ENCODE data around the gene CYB5R3.
A peak's percentile ranks its signal among the peaks of the same experiment; 100 is the strongest.

Gene CYB5R3

DNA sequence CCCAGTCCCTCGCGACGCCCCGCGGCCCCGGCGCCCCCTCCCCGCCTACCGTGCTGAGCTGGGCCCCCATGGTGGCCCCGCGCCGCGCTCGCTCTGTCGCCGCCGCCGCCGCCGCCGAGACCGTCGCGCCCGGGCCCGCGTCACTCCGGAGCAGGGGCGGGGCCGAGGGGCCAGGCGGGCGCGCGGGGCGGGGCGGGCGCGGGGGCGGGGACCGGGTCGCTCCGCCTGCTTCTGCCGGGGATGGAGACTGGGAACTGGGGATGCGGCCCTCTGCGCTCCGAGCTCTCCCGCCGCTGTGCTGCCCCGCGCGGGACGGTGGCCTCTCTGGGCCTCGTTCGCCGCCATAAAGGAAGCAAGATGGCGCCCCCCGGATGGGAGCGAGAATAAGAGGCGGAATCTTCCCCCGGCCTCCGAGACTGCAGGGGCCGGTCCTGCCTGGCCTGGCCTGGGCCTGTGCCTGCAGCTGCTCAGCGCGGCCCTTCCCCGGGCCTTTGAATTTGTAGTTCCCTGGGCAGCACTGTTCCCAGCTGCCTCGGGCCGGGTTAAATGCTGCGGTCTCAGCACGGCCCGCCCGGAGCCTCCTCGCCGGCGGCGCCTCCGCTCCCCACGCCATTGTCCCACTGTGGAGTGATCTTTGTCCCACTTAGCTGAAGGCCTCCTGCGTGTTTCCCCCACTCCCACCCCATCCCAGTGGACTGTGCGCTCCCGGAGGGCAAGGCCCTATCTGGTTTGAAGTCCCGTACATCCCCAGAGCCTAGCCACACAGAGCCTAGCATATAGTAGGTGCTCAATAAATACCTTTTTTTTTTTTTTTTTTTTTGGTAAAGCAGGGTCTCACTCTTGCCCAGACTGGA, at the start of gene CYB5R3:
TSS of gene CYB5R3 (minus strand) at position 147 of the 854 bp plus-strand sequence. CDS start at position 70, 77 bp downstream.
- DNase-seq (ENCODE audit: low read depth) = peak; percentile 74
- H3K4me3 ChIP-seq (ENCODE audit: control insufficient read depth, low read depth, low read length) = peak within 1 kb of the TSS; percentile 91
- TF ChIP-seq, protein P1, sequence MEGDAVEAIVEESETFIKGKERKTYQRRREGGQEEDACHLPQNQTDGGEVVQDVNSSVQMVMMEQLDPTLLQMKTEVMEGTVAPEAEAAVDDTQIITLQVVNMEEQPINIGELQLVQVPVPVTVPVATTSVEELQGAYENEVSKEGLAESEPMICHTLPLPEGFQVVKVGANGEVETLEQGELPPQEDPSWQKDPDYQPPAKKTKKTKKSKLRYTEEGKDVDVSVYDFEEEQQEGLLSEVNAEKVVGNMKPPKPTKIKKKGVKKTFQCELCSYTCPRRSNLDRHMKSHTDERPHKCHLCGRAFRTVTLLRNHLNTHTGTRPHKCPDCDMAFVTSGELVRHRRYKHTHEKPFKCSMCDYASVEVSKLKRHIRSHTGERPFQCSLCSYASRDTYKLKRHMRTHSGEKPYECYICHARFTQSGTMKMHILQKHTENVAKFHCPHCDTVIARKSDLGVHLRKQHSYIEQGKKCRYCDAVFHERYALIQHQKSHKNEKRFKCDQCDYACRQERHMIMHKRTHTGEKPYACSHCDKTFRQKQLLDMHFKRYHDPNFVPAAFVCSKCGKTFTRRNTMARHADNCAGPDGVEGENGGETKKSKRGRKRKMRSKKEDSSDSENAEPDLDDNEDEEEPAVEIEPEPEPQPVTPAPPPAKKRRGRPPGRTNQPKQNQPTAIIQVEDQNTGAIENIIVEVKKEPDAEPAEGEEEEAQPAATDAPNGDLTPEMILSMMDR (conservative IDR thresholded peaks at IDR 0.05; ENCODE audit: control insufficient read depth, insufficient read depth, low read depth, low read length) = no peak

DNA sequence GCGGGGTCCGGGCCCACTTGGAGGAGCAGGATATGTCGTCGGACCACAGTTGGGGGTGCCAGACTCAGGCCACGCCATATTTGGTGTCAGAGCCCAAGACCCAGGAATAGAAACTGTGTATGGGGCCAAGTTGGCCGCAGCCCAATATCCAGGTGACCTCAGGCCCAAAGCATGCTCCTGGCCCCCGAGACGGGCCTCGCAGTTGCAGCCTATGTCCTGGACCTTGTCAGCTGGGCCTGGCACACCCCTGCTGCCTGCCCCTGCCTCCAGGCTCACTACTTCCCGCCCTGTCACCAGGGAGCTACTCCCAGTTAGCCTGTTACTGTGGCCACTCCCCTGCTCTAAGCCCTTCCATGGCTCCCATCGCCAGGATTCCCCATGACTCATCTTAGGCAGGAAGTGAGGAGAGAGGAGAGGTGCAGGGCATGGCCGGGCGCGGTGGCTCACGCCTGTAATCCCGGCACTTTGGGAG, 48.4 kb upstream of the CYB5R3 start:
- H3K4me3 ChIP-seq (ENCODE audit: control insufficient read depth, low read depth, low read length) = no peak overlapping the region
- TF ChIP-seq, protein P1 (conservative IDR thresholded peaks at IDR 0.05; ENCODE audit: control insufficient read depth, insufficient read depth, low read depth, low read length) = no peak
- peak; percentile 88 for DNase-seq (ENCODE audit: low read depth)

DNA sequence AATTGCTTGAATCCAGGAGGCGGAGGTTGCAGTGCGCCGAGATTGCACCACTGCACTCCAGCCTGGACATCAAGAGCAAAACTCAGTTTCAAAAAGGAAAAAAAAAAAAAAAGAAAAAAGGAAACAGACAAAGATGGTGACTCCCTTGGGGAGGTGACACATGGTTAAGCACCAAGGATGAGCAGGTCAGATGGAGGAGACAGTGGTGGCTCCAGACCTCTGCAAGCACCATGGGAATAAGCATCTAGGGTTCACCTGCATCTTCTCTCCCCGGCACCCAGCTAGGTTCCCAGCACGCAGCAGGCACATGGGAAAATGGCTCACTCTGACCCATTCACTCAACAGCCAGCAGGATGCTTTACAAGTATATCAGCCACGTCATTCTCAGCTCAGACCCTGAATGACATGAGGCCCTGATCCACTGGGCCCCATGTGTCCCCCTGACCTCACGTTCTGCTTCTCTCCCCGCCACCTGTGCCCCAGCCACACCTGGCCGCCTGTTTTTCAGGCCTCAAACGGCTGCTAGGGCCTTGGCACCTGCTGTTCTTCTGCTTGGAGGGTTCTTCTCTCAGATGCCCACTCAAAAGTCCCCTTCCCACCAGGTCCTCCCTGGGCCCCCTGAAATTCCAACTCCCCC, 47.3 kb upstream of the CYB5R3 start:
- DNase-seq (ENCODE audit: low read depth) = no peak
- no peak overlapping the region for H3K4me3 ChIP-seq (ENCODE audit: control insufficient read depth, low read depth, low read length)
- TF ChIP-seq, protein P1 (conservative IDR thresholded peaks at IDR 0.05; ENCODE audit: control insufficient read depth, insufficient read depth, low read depth, low read length) = no peak

DNA sequence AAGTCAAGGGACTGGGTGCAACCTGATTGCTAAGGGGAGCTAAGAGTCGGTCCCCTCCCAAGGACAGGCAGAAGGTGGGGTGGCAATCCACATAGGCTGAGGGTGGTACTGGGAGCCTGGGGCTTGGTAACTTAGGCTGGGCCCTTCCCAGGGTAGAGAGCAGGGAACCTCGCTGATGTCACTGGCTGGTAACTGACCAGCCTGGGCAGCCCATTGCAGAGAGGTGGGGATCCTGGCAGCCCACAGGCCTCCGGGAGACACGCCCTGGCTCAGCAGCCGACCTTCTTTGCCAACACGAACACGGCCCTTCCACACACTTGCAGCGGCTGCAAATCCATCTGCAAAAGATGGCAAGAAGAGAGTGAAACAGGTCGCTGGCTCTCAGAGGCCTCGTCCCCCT, 46.1 kb upstream of the CYB5R3 start:
- no peak for DNase-seq (ENCODE audit: low read depth)
- H3K4me3 ChIP-seq (ENCODE audit: control insufficient read depth, low read depth, low read length) = no peak overlapping the region
- TF ChIP-seq, protein P1 (conservative IDR thresholded peaks at IDR 0.05; ENCODE audit: control insufficient read depth, insufficient read depth, low read depth, low read length) = no peak

DNA sequence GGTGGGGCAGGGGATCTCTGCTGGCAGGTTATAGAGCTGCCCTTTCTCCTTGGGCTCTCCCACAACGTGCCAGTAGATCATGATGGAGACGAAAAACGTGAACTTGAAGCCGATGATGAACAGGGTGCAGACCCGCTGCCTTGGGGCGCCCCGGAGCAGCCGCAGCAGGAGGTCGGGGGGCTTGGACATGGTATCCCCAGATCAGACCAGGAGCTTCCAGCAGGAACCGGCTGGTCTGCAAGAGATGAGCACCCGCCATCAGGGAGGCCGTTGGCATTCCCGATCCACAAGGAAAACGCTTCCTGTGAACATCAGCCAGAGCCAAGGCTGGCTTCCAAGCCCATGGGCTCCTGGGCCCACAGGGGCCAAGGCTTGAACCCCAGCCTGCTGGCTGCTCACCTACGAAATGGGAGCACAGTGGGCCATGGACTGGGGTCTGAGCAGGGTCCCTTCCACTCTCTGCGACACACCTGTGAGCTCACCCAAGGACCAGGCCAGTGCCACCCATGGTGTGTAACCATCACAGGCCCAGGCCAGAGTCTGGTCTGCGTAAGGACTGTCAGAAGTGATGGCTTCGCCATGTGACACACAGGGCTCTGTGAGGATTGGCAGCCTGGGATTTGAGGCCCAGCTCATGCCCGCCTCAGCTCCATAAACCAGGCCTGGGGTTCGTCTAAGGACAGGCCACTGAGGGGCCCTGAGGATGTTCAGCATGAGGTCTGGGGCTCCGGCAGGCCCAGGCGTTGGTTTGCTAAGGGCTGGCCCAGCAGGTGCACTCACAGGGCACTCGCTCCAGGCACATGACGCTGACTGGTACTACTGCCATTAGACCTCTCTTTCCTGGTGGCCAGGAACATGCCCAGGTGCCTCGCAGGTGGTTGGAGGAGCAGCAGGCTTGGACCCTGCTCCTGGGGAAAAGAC, 44.8 kb upstream of the CYB5R3 start:
- no peak overlapping the region for H3K4me3 ChIP-seq (ENCODE audit: control insufficient read depth, low read depth, low read length)
- no peak for DNase-seq (ENCODE audit: low read depth)
- TF ChIP-seq, protein P1 (conservative IDR thresholded peaks at IDR 0.05; ENCODE audit: control insufficient read depth, insufficient read depth, low read depth, low read length) = no peak
